Uterus (tissue), 4 donors: ENCODE results near the gene LRRC28. TPM values are rescaled to one million over a fixed set of nuclear protein-coding genes. Genes with fewer than 3 reads are reported as not detected.
A peak's percentile ranks its signal among the peaks of the same experiment; 100 is the strongest.

Source experiments
- DNase-seq, 2 donors: peaks; one replicate each; pipeline ENCODE4 v3.0.0-alpha.2; 2019 to 2020
- H3K27ac ChIP-seq, 2 donors: fragments of 200-600 bp; sonication (generic); 1 replicate in 1 of 2; 2 replicates in 1 of 2; pipeline ENCODE4 v1.5.1; 2016 to 2018
- H3K27me3 ChIP-seq, 2 donors: fragments of 200-600 bp; sonication (generic); one replicate each; pipeline ENCODE4 v1.5.1; 2018 to 2019; ENCODE audit warnings: control low read depth in 1 of 2
- H3K36me3 ChIP-seq, 2 donors: fragments of 200-600 bp; sonication (generic); one replicate each; pipeline ENCODE4 v1.5.1; 2019; ENCODE audit warnings: control low read depth in 1 of 2
- H3K4me1 ChIP-seq, 2 donors: fragments of 200-600 bp; sonication (generic); one replicate each; pipeline ENCODE4 v1.5.1; 2018 to 2019; ENCODE audit warnings: control low read depth in 1 of 2
- H3K4me3 ChIP-seq, 2 donors: fragments of 200-600 bp; sonication (generic); 1 replicate in 1 of 2; 2 replicates in 1 of 2; pipeline ENCODE4 v1.5.1; 2018 to 2019; ENCODE audit warnings: mild to moderate bottlenecking in 1 of 2
- H3K9me3 ChIP-seq, 2 donors: fragments of 200-600 bp; sonication (generic); one replicate each; pipeline ENCODE4 v1.5.1; 2019; ENCODE audit warnings: control low read depth in 1 of 2
- POLR2A ChIP-seq, 2 donors: fragments of 450-650 bp; IDR thresholded peaks; one replicate each; pipeline ENCODE4 v1.6.1; 2016; ENCODE audit warnings: antibody characterized with exemption in 2 of 2, mild to moderate bottlenecking in 1 of 2, moderate library complexity in 1 of 2
- intact Hi-C: fragments of 100-400 bp; cut with DNase I; formaldehyde crosslinking; loops from one replicate; pipeline ENCODE4 v1.15.1; 2023; ENCODE audit warnings: low total_unique reads
- total RNA-seq, 4 donors: library from RNA; depleted of rRNA in 3 of 4; stranded (reverse); fragments of >200 nt in 3 of 4; gene quantifications; one replicate each; pipeline versions ENCODE4 v1.1.0 to v1.2.4, GENCODE V29; 2014 to 2023
- TF ChIP-seq, protein P1 (sequence below), 4 experiments: fragments of 200-600 bp in 2 of 4; fragments of 450-650 bp in 2 of 4; sonication (generic) in 2 of 4; IDR thresholded peaks; one replicate each; pipeline ENCODE4 v1.5.1; 2016 to 2019; ENCODE audit warnings: antibody characterized with exemption in 4 of 4, mild to moderate bottlenecking in 2 of 4, moderate library complexity in 1 of 4
- donor health status: DM: yes; HTN: yes; CAD: no.

Gene LRRC28
- total RNA-seq, 4 donors from 2014 or later, result 28.8 to 50.3 (median 35.5) TPM

DNA sequence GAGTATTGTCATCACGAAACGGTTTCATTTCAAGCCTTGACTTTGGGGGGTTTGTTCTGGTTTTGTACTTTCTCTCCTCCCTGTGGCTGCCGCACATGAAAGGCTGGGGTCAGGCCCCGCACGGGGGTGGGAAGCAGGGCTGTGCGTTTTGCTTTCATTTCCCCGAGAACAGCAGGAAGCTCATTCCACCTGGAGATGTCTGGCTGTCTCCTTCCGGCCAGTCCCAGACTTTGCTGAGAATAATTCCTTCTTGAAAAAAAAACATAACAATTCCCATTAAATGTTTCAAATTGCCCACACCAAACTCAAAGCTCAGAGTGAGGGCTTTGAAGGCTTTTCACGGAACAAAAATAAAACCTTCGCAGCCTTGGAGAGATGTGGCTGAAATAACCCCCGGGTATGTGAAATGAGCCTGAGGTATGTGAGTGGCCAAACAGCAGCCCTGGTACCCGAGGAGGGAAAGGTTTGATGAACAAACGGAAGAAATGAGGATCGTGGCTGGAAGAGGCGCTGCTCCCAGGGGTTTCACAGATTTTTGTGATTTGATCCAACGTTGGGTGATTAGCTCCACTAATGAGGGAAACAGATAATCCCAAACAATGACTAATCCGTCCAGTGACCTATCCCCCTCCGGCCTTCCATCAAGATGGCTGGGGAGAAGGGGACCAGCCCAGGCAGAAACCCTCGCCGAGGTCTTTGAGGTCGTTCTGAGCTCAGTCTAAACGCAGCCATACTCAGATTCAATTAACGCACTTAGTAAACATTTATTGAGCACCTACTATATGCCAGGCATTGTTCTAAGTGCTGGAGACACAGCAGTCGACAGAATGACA lies 187.6 kb downstream of the LRRC28 start:
- H3K36me3 ChIP-seq, result no peaks in the 10 kb centered on the region
- no peaks in the 10 kb centered on the region for H3K27me3 ChIP-seq
- peaks cover 7 to 37% of the 10 kb centered on the region in 2 donors for H3K4me1 ChIP-seq
- peak in 1 of 2 donors; percentile 31 for DNase-seq
- peak overlapping the region; percentile 74 to 84 for H3K27ac ChIP-seq
- no peak overlapping the region for H3K4me3 ChIP-seq
- no peak for TF ChIP-seq POLR2A (IDR thresholded peaks at IDR 0.05)
- TF ChIP-seq, protein P1, sequence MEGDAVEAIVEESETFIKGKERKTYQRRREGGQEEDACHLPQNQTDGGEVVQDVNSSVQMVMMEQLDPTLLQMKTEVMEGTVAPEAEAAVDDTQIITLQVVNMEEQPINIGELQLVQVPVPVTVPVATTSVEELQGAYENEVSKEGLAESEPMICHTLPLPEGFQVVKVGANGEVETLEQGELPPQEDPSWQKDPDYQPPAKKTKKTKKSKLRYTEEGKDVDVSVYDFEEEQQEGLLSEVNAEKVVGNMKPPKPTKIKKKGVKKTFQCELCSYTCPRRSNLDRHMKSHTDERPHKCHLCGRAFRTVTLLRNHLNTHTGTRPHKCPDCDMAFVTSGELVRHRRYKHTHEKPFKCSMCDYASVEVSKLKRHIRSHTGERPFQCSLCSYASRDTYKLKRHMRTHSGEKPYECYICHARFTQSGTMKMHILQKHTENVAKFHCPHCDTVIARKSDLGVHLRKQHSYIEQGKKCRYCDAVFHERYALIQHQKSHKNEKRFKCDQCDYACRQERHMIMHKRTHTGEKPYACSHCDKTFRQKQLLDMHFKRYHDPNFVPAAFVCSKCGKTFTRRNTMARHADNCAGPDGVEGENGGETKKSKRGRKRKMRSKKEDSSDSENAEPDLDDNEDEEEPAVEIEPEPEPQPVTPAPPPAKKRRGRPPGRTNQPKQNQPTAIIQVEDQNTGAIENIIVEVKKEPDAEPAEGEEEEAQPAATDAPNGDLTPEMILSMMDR (IDR thresholded peaks at IDR 0.05), result no peak
- intact Hi-C loops, result no loop called here
- H3K9me3 ChIP-seq, result no peaks in the 10 kb centered on the region

DNA sequence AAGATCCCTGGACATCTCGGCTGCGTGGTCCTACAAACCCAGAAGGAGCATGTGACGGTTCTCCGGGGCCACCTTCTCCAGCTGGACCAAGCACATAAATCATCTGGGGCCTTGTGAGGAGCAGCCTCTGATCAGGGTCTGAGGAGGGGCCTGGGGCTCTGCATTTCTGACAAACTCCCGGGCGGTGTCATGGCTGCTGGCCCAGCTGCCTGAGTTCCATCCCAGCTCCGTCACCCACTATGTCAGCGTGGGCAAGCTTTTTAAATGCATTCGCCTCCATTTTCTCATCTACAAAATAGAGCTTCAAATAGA lies 188.2 kb downstream of the LRRC28 start:
- Histone ChIP-seq H3K4me3 (no peak overlapping the region), H3K9me3 (no peaks in the 10 kb centered on the region), H3K36me3 (no peaks in the 10 kb centered on the region), H3K27ac (no peak overlapping the region), H3K27me3 (no peaks in the 10 kb centered on the region), H3K4me1 (peaks cover 7 to 37% of the 10 kb centered on the region in 2 donors)
- TF ChIP-seq, protein P1 (IDR thresholded peaks at IDR 0.05), result no peak
- TF ChIP-seq POLR2A (IDR thresholded peaks at IDR 0.05), result no peak
- intact Hi-C loops, result no loop called here
- DNase-seq, result peak; percentile 9 to 18

DNA sequence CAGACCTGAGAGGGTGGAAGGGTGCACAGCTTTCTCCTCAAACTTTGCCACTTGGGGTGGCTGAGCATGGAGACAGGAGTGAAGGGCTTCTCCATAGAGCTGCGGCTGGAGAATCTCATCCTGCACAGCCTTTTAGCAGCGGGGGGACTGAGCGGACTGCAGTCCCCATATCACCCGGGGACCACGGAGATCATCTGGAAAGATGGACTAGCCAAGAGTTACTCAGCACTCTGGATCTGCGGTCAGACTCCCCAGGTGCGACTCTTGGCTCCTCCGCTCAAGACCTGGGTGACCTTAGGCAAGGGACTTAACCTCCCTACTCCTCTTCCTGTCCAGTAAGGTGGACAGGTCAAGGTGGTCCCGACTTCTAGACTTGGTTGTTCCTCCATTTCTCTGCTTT lies 188.7 kb downstream of the LRRC28 start:
- Histone ChIP-seq H3K36me3 (no peaks in the 10 kb centered on the region), H3K4me3 (no peak overlapping the region), H3K27me3 (no peaks in the 10 kb centered on the region), H3K9me3 (no peaks in the 10 kb centered on the region), H3K4me1 (peaks cover 7 to 34% of the 10 kb centered on the region in 2 donors), H3K27ac (no peak overlapping the region)
- intact Hi-C loops, result no loop called here
- TF ChIP-seq, protein P1 (IDR thresholded peaks at IDR 0.05), result no peak
- no peak for TF ChIP-seq POLR2A (IDR thresholded peaks at IDR 0.05)
- peak in 1 of 2 donors; percentile 12 for DNase-seq

Other genes starting within 250 kb of the LRRC28 start
- under 1 TPM in 1 of 4 donors, not detected in 3; 0.40 TPM for gene PGPEP1L, start 243.7 kb upstream of the LRRC28 start, total RNA-seq
- 10 to 100 TPM in 3 of 4 donors, 1 to 10 TPM in 1; 6.4 to 44.6 (median 36.4) TPM for gene SYNM, start 146.4 kb upstream of the LRRC28 start, total RNA-seq
- 10 to 100 TPM in 3 of 4 donors, 1 to 10 TPM in 1; 10.0 to 54.1 (median 31.0) TPM for gene TTC23, start 1.9 kb upstream of the LRRC28 start, total RNA-seq